Activated CD4-positive, alpha-beta T cell treated with anti-CD3 and anti-CD28 coated beads for 36 hours (primary cell): Measurements from ENCODE around the gene KLHL1. TPM values are rescaled to one million over a fixed set of nuclear protein-coding genes. Genes with fewer than 3 reads are reported as not detected.
"Not testable (repeated sequence)": the region's sequence is repeated elsewhere in the genome, so short reads cannot be mapped to it uniquely, and the experiment has no call there.

Source experiments
- ATAC-seq: fragments of 200-7000 bp; cut with Tn5 transposase; one replicate; pipeline ENCODE4 v1.10.0; 2021; ENCODE audit warnings: mild to moderate bottlenecking, moderate library complexity
- CTCF ChIA-PET: fragments of 350-600 bp; sonication (Branson Sonifier 250); formaldehyde crosslinking; loops from one replicate; lab custom pipeline; 2021; ENCODE audit warnings: antibody characterized with exemption; lab: Charles Lee
- POLR2A ChIA-PET: fragments of 350-600 bp; sonication (Branson Sonifier 250); formaldehyde crosslinking; loops from one replicate; lab custom pipeline; 2021; ENCODE audit warnings: antibody characterized with exemption, inconsistent platforms; lab: Charles Lee
- DNase-seq: peaks from one replicate; pipeline ENCODE4 v3.0.0-alpha.2; 2020
- H3K27ac Mint-ChIP-seq: one replicate; pipeline ENCODE4 v1.8.0; 2021; ENCODE audit warnings: mixed read lengths
- H3K27me3 Mint-ChIP-seq: one replicate; pipeline ENCODE4 v1.8.0; 2021; ENCODE audit warnings: mixed read lengths
- H3K36me3 Mint-ChIP-seq: one replicate; pipeline ENCODE4 v1.8.0; 2021; ENCODE audit warnings: low read depth, mixed read lengths
- H3K4me1 Mint-ChIP-seq: one replicate; pipeline ENCODE4 v1.8.0; 2021; ENCODE audit warnings: mixed read lengths
- H3K4me3 Mint-ChIP-seq: one replicate; pipeline ENCODE4 v1.8.0; 2021; ENCODE audit warnings: mild to moderate bottlenecking, moderate library complexity, mixed read lengths
- H3K9me3 Mint-ChIP-seq: one replicate; pipeline ENCODE4 v1.8.0; 2021; ENCODE audit warnings: low read depth, mixed read lengths
- intact Hi-C, 2 experiments: fragments of 100-400 bp; cut with DNase I in 1 of 2; cut with micrococcal nuclease in 1 of 2; formaldehyde crosslinking; loops; one replicate each; pipeline versions ENCODE4 v1.14.2 to v1.15.1; 2022 to 2024; cut with DNase I, micrococcal nuclease
- total RNA-seq, 2 experiments: library from RNA; stranded (reverse); gene quantifications; one replicate each; pipeline ENCODE4 v1.2.3, GENCODE V29; 2021

Gene KLHL1, protein sequence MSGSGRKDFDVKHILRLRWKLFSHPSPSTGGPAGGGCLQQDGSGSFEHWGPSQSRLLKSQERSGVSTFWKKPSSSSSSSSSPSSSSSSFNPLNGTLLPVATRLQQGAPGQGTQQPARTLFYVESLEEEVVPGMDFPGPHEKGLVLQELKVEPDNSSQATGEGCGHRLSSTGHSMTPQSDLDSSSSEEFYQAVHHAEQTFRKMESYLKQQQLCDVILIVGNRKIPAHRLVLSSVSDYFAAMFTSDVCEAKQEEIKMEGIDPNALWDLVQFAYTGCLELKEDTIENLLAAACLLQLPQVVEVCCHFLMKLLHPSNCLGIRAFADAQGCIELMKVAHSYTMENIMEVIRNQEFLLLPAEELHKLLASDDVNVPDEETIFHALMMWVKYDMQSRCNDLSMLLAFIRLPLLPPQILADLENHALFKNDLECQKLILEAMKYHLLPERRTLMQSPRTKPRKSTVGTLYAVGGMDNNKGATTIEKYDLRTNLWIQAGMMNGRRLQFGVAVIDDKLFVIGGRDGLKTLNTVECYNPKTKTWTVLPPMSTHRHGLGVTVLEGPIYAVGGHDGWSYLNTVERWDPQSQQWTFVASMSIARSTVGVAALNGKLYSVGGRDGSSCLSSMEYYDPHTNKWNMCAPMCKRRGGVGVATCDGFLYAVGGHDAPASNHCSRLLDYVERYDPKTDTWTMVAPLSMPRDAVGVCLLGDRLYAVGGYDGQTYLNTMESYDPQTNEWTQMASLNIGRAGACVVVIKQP
- not detected for total RNA-seq

DNA sequence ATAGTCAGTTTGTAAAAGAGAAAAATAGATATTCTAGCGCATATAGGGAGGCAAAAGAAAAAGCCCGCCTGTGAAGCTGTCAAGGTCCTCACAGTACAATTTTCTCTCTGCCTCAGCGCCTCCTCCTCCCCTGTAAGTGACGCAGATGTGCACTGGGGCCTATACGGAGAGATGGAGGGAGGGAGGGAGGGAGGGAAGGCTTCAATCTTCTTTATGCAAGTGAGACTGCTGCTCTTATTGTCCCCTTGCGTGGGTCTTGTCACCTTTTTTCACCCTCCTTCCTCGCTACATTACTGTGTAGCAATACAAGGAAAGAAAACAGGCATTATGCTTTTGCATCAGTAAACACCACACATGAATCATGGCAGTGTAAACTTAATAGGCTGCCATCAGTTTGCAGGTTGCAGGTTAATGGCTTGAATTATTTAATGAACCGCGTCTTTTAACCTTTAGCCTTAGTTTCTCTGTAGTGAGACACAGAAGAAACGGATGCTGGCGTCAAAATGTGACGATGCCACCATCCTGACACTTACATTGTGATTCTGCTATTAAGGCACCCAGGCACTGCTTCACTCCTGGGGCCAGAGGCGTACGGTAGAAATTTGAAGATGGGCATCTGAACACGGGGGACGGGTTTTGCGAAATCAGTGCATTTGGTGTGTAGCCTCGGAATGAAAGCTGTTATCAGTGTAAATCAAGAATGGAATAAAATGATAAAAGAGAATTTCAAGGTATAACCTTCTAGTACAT lies at the start of gene KLHL1:
Gene KLHL1, minus strand, starts transcription at position 97 of the 750 bp plus-strand sequence. CDS start 753 bp downstream, outside the sequence.
- no peaks in the 10 kb centered on the region for H3K36me3 Mint-ChIP-seq

DNA sequence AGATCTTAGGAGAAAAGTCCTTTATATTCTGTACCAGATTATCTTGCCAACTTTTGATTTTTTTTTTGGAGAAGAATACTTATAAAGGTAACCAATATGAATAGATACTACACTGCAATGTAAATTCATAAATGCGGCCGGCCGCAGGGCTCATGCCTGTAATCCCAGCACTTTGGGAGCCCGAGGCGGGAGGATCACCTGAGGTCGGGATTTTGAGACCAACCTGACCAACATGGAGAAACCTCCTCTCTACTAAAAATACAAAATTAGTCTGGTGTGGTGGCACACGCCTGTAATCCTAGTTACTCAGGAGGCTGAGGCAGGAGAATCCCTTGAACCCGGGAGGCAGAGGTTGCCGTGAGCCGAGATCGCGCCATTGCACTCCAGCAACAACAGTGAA lies 34.4 kb upstream of the KLHL1 start:
- H3K36me3 Mint-ChIP-seq, H3K4me3 Mint-ChIP-seq, H3K9me3 Mint-ChIP-seq, CTCF ChIA-PET, H3K4me1 Mint-ChIP-seq, DNase-seq, POLR2A ChIA-PET, H3K27ac Mint-ChIP-seq, intact Hi-C loops, ATAC-seq, H3K27me3 Mint-ChIP-seq: not testable (repeated sequence)

More for the DNA sequence above, at the start of gene KLHL1:
- POLR2A ChIA-PET: no interaction called here
- H3K9me3 Mint-ChIP-seq: no peaks in the 10 kb centered on the region
- no peak within 1 kb of the TSS for H3K27ac Mint-ChIP-seq
- CTCF ChIA-PET: no interaction called here
- DNase-seq (no peak), ATAC-seq (no peak)
- intact Hi-C loops: no loop called here
- H3K4me3 Mint-ChIP-seq: no peak within 1 kb of the TSS
- H3K4me1 Mint-ChIP-seq: no peaks in the 10 kb centered on the region
- H3K27me3 Mint-ChIP-seq: peaks cover 3% of the 10 kb centered on the region

DNA sequence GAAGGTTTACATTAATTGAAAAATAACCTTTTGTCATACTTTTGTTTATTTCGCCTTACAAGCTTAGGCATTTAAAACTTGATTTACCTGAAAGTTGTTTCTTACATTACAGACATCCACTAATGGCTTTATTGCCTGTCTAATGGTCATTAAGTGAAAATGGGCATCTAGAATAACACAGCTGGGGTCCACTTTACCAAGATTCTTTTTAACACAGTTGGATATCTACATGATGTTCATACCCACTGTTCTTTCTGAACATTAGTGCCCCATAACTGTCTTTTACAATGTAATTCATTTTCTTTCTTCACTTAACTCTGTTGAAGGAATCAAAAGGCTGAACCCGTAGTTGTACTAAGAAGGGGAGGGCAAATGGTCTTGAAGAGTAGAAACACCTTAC lies 19.8 kb upstream of the KLHL1 start:
- no peaks in the 10 kb centered on the region for H3K36me3 Mint-ChIP-seq
- H3K27ac Mint-ChIP-seq: no peak overlapping the region
- ChIA-PET CTCF (no interaction called here), POLR2A (no interaction called here)
- no peak for ATAC-seq
- intact Hi-C loops: no loop called here
- H3K4me3 Mint-ChIP-seq: no peak overlapping the region
- H3K9me3 Mint-ChIP-seq: peaks cover 9% of the 10 kb centered on the region
- no peaks in the 10 kb centered on the region for H3K27me3 Mint-ChIP-seq
- H3K4me1 Mint-ChIP-seq: no peaks in the 10 kb centered on the region
- no peak for DNase-seq

DNA sequence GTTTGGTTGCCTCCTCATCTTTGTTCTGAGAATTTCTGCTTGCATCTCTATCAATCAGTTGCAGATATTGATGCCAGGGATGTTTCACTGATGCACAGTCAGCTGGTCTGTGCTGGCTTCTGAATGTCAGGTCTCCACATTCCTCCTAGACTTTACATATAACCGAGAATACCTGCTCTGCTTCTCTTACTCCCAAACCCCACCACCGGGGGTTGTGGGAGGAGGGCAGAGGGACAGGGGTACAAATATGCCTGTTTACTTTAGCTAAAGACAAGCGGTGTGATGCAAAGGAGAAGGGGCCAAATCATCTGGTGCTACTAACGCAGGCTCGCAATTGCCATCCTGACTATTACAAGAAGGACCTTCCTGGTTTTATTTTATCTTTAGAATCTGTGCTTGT lies 17.4 kb upstream of the KLHL1 start:
- Mint-ChIP-seq H3K36me3 (no peaks in the 10 kb centered on the region), H3K9me3 (peaks cover 10% of the 10 kb centered on the region), H3K4me3 (no peak overlapping the region), H3K27ac (no peak overlapping the region), H3K4me1 (no peaks in the 10 kb centered on the region), H3K27me3 (no peaks in the 10 kb centered on the region)
- DNase-seq (no peak), ATAC-seq (no peak)
- ChIA-PET CTCF (no interaction called here), POLR2A (no interaction called here)
- intact Hi-C loops: no loop called here

DNA sequence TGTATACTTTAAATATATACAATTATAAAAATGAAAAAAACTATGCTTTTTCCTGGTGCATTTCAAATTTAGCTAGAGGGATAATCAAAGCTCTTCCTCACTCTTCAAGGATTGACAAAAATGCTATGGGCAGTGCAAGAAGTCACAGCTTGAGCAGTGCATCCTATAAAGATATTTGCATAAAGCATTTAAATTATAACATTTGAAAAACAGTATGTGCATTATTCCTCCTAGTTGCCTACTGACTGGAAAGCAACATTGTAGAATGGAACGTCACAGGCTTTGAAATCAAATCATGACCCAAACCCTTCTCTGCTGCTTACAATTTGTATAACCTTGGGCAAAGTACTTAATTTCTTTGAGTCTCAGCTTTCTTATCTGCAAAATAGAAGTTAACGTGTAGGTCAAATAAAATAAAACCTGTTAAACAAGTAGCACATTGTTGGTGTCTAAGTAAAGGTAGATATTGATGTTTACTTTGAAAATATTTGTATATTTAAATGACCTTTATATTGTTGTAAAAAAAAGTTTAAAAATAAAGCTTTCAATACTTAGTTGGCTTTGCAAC lies 9.2 kb upstream of the KLHL1 start:
- H3K4me3 Mint-ChIP-seq: no peak overlapping the region
- intact Hi-C loops: no loop called here
- no peak overlapping the region for H3K27ac Mint-ChIP-seq

DNA sequence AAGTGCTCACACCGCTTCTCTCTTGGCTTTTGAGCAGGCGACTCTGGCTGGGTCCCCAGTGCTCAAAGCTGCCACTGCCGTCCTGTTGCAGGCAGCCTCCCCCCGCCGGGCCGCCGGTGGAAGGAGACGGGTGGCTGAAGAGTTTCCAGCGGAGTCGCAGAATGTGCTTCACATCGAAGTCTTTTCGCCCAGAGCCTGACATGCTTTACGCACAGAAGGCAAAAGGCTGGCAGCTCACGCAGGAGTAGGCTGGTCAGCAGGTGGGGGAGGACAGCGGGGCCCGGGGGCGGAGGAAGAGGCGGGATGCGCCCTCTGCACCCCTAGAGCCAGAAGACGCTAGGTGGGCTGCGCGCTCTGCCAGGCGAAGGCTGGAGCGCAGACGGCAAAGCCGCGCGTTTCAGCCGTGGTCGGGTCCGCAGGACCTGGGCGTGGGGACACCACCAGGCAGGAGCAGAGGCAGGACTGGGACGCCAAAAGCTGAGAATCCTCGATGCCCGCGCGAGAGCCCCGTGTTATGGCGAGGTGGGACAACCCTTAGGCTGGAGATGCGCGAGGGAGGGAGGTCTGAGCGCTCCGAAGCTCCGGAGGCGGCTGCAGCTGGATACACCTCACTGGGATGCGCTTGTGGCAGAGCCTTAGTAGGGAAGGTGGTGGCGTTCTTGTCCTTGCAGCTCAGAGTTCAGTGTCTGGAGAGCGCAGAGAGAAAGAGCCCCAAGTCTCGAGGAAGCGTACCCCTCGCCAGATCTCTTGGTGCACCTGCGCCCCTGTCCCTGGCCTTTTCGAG lies 562 bp downstream of the KLHL1 start, which contains the start of gene ATXN8OS:
Gene ATXN8OS, plus strand, starts transcription at position 329 of the 784 bp plus-strand sequence.
- ATAC-seq: no peak
- Mint-ChIP-seq H3K4me3 (no peak within 1 kb of the TSS), H3K27me3 (peaks cover 3% of the 10 kb centered on the region), H3K27ac (no peak within 1 kb of the TSS), H3K4me1 (no peaks in the 10 kb centered on the region), H3K36me3 (no peaks in the 10 kb centered on the region), H3K9me3 (peaks cover 2% of the 10 kb centered on the region)
- POLR2A ChIA-PET: no interaction called here
- no peak for DNase-seq
- CTCF ChIA-PET: no interaction called here
- intact Hi-C loops: no loop called here

More for the DNA sequence above, 9.2 kb upstream of the KLHL1 start:
- CTCF ChIA-PET: no interaction called here
- Mint-ChIP-seq H3K9me3 (peaks cover 11% of the 10 kb centered on the region), H3K4me1 (no peaks in the 10 kb centered on the region), H3K27me3 (no peaks in the 10 kb centered on the region), H3K36me3 (no peaks in the 10 kb centered on the region)
- DNase-seq (no peak), ATAC-seq (no peak)
- POLR2A ChIA-PET: no interaction called here

DNA sequence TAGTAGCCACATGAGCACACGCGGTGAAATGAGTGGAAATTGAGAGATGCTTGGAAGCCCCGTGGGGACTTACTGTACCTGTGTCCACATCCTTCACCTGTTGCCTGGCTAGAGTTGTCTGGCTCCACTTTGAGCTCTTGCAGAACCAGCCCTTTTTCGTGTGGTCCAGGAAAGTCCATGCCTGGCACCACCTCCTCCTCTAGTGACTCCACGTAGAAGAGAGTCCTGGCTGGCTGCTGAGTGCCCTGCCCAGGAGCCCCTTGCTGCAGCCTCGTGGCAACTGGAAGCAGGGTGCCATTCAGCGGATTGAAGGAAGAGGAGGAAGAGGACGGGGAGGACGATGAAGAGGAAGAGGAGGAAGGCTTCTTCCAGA lies 1.1 kb downstream of the KLHL1 start:
- CTCF ChIA-PET: no interaction called here
- Mint-ChIP-seq H3K36me3 (no peaks in the 10 kb centered on the region), H3K4me3 (no peak overlapping the region), H3K27me3 (peaks cover 3% of the 10 kb centered on the region), H3K9me3 (peaks cover 2% of the 10 kb centered on the region), H3K27ac (no peak overlapping the region), H3K4me1 (no peaks in the 10 kb centered on the region)
- intact Hi-C loops: no loop called here
- DNase-seq (no peak), ATAC-seq (no peak)
- POLR2A ChIA-PET: no interaction called here

DNA sequence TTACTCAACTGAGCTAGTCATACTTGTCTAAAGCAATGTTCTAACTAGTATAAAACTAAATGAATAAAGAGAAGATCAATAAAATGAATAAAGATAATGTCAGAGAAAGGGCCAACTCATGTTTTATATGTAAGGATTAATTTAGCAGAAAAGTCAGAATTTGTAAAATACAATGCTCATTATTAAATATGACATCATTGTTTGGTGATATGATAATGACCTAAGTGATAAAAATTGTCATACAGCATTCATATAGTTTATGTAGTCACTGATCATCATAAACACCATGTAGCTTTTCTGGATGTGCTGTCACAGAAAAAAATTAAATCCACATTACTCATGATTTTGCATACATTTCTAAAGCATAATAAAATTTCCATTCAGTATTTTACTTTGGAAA lies 3.8 kb downstream of the KLHL1 start:
- Mint-ChIP-seq H3K9me3 (peaks cover 2% of the 10 kb centered on the region), H3K4me1 (no peaks in the 10 kb centered on the region), H3K4me3 (no peak overlapping the region), H3K36me3 (no peaks in the 10 kb centered on the region), H3K27ac (no peak overlapping the region), H3K27me3 (peaks cover 3% of the 10 kb centered on the region)
- CTCF ChIA-PET: no interaction called here
- ATAC-seq (no peak), DNase-seq (no peak)
- POLR2A ChIA-PET: no interaction called here
- intact Hi-C loops: loop anchor here in 1 of 2 experiments (5.0 kb wide), 1 partner anchor 463 kb away; no protein-coding TSS in a partner anchor

DNA sequence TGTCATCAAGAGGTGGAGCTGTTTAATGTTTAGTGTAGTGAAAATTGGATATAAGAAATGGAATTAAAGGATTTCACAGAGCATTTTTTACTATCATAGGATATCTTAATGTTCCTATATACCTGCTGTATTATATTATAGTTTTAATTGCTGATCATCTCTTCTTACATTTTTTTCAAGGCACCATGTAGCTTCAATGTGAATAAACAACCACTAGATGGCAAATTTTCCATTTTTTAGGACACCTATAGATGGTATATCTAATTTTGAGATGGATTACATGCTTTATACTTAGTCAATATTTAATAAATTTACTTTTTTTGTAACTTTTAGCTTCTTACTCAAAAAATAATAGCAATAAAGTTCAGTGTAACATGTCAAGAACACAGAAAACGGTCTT lies 9.6 kb downstream of the KLHL1 start:
- H3K4me1 Mint-ChIP-seq: no peaks in the 10 kb centered on the region
- H3K36me3 Mint-ChIP-seq: no peaks in the 10 kb centered on the region
- ATAC-seq (no peak), DNase-seq (no peak)
- ChIA-PET CTCF (no interaction called here), POLR2A (no interaction called here)
- intact Hi-C loops: no loop called here
- no peaks in the 10 kb centered on the region for H3K27me3 Mint-ChIP-seq
- peaks cover 8% of the 10 kb centered on the region for H3K9me3 Mint-ChIP-seq
- H3K27ac Mint-ChIP-seq: no peak overlapping the region
- no peak overlapping the region for H3K4me3 Mint-ChIP-seq

DNA sequence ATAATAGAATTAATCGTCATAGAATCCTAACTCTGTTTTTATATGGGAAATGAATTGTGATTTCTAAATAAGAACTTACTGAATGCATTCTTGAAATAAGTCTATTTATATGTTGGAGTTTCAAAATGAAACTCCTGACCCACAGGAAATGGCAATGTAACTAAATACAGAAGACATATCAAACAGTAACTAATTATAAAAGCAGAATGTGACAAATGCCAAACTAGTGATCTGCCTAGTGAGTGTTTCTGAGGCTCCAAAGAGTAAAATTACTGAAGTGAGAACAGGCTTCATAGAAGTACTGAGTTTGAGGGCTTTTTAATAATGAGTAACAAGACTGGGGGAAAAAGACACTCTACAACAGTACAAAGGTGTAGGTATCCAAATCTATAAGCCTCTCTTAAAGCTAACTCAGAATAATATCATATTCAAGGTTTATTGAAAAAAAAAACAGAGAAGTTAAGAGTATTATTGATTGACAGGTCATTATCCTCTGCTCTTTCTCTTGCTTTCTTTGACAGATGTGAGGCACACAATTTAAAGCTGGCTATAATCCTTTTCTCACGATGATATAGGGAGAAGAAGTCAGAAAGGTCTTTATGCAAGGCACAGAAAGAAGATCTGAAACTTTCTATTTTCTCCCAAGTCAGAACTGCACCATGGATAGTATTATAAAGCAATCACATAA lies 18.1 kb downstream of the KLHL1 start:
- no peak overlapping the region for H3K27ac Mint-ChIP-seq
- CTCF ChIA-PET: no interaction called here

More for the DNA sequence above, 18.1 kb downstream of the KLHL1 start:
- intact Hi-C loops: no loop called here
- H3K36me3 Mint-ChIP-seq: no peaks in the 10 kb centered on the region
- H3K9me3 Mint-ChIP-seq: peaks cover 9% of the 10 kb centered on the region
- DNase-seq (no peak), ATAC-seq (no peak)
- no peak overlapping the region for H3K4me3 Mint-ChIP-seq
- POLR2A ChIA-PET: no interaction called here
- H3K4me1 Mint-ChIP-seq: no peaks in the 10 kb centered on the region
- no peaks in the 10 kb centered on the region for H3K27me3 Mint-ChIP-seq
